ENCODE results near the gene SMARCAL1. TPM values are rescaled to one million over a fixed set of nuclear protein-coding genes. Genes with fewer than 3 reads are reported as not detected.

Gene SMARCAL1
- total and polyA plus RNA-seq, 2 experiments from 2014 or later, result 10.3 to 17.2 TPM

GRCh38 chr2:216389570-216389969 lies 22.7 kb upstream of the SMARCAL1 start:
- no peak for TF ChIP-seq ETS1 (IDR thresholded peaks at IDR 0.05)
- no peak for TF ChIP-seq CTCF (conservative IDR thresholded peaks at IDR 0.05; ENCODE audit: low read depth in 2 of 2)
- TF ChIP-seq CREB1 (CRISPR knock-in tag; IDR thresholded peaks at IDR 0.05; ENCODE audit: low read depth), result no peak
- TF ChIP-seq ZNF114 (CRISPR knock-in tag; IDR thresholded peaks at IDR 0.05), result no peak
- no peak for TF ChIP-seq POLR2AphosphoS5 (IDR thresholded peaks at IDR 0.05; ENCODE audit: low read depth)
- TF ChIP-seq REST (IDR thresholded peaks at IDR 0.05; ENCODE audit: unreplicated experiment), result no peak
- TF ChIP-seq STAT1 (IDR thresholded peaks at IDR 0.05; ENCODE audit: unreplicated experiment), result no peak
- TF ChIP-seq NANOG (IDR thresholded peaks at IDR 0.05; ENCODE audit: borderline replicate concordance), result no peak
- no peak for TF ChIP-seq EZH2phosphoT487 (IDR thresholded peaks at IDR 0.05; ENCODE audit: unreplicated experiment)
- no peak for TF ChIP-seq ZNF462 (CRISPR knock-in tag; IDR thresholded peaks at IDR 0.05)
- no peak for TF ChIP-seq EZH2 (IDR thresholded peaks at IDR 0.05; ENCODE audit: low read depth, unreplicated experiment)
- no peak for TF ChIP-seq JUNB (IDR thresholded peaks at IDR 0.05; ENCODE audit: unreplicated experiment)
- no peak for TF ChIP-seq ZNF331 (CRISPR knock-in tag; IDR thresholded peaks at IDR 0.05; ENCODE audit: low read depth)
- H3K9me3 Mint-ChIP-seq, result no peaks in the 10 kb centered on the region
- peaks cover 10% of the 10 kb centered on the region for H3K4me1 Mint-ChIP-seq
- no peak overlapping the region for H3K4me3 Mint-ChIP-seq
- DNase-seq (ENCODE audit: low spot score) (no peak), ATAC-seq (no peak)
- H3K79me2 ChIP-seq (replicated peaks; ENCODE audit: insufficient read depth), result no peaks in the 10 kb centered on the region
- H3K4me3 ChIP-seq, result no peak overlapping the region
- H3K36me3 Mint-ChIP-seq (ENCODE audit: low read depth), result no peaks in the 10 kb centered on the region
- H4K20me1 ChIP-seq (replicated peaks; ENCODE audit: insufficient read depth), result no peaks in the 10 kb centered on the region
- no peaks in the 10 kb centered on the region for H3F3A ChIP-seq (replicated peaks; ENCODE audit: low read depth)
- no peak overlapping the region for H3K27ac ChIP-seq (ENCODE audit: low read depth)
- H3K27me3 Mint-ChIP-seq (ENCODE audit: insufficient read depth, low read depth, poor library complexity), result peaks cover 5% of the 10 kb centered on the region
- H3K4me2 ChIP-seq, result no peak overlapping the region
- H2AFZ ChIP-seq, result no peak overlapping the region
- H3K4me1 ChIP-seq (ENCODE audit: insufficient read depth), result peaks cover 9% of the 10 kb centered on the region; the same call in 1 of the 2 replicates
- no peaks in the 10 kb centered on the region for H3K36me3 ChIP-seq (ENCODE audit: insufficient read depth)
- H3K9me2 ChIP-seq (ENCODE audit: insufficient read depth), result 0 out of 2 replicates have a peak, but pooled peaks cover 4% of the 10 kb centered on the region
- no peaks in the 10 kb centered on the region for H3K27me3 ChIP-seq (ENCODE audit: insufficient read depth)
- no peak overlapping the region for H3K27ac Mint-ChIP-seq

All from GM23338 (cell line).